ENCODE results near the gene MRPS31. TPM values are rescaled to one million over a fixed set of nuclear protein-coding genes. Genes with fewer than 3 reads are reported as not detected.

The MRPS31 gene
- total RNA-seq (10 to 100 TPM; 14.6 to 20.5 TPM), polyA plus RNA-seq (10 to 100 TPM; 12.9 to 18.1 TPM)
- long read RNA-seq, donor 1, transcript MRPS31-201 (7 exons, 1,462 nt) = major isoform, 16 of 20 reads
- long read RNA-seq, donor 1, partial matches to known transcripts = 2 of 20 reads
- long read RNA-seq, donor 1, other reads (novel, unspliced or antisense) = 2 of 20 reads
- long read RNA-seq, donor 2, transcript MRPS31-201 (7 exons, 1,462 nt) = major isoform, 6 of 16 reads
- long read RNA-seq, donor 2, partial matches to known transcripts = 4 of 16 reads
- long read RNA-seq, donor 2, other reads (novel, unspliced or antisense) = 5 of 16 reads

GRCh38 chr13:40770934-40771618, at the start of gene MRPS31:
MRPS31 (minus strand) TSS chr13:40771190; CDS start chr13:40771136, 54 bp downstream.
- H3K27me3 ChIP-seq (ENCODE audit: control insufficient read depth in 1 of 2, insufficient read depth in 2 of 2, low read length in 1 of 2) = no peaks in the 10 kb centered on the region
- H3K27ac ChIP-seq (ENCODE audit: low read depth in 1 of 2, low read length in 2 of 2) = peak within 1 kb of the TSS in 1 of 2 donors; percentile 49
- peak within 1 kb of the TSS; percentile 61 to 62 for H3K4me3 ChIP-seq (ENCODE audit: low read length in 2 of 2)
- ATAC-seq (ENCODE audit: low FRiP score) (peak; percentile 99), DNase-seq (peak; percentile 97 to 98)
- no peaks in the 10 kb centered on the region for H3K9me3 ChIP-seq (ENCODE audit: control insufficient read depth, low read length)
- intact Hi-C loops (cut with DNase I) = loop anchor here in 1 of 2 donors (5.0 to 10.0 kb wide), 2 partner anchors 151 to 1086 kb away; no protein-coding TSS in a partner anchor
- peaks cover 0 to 2% of the 10 kb centered on the region in 2 donors for H3K36me3 ChIP-seq (ENCODE audit: control insufficient read depth in 1 of 2, insufficient read depth in 2 of 2, low read length in 1 of 2)
- H3K4me1 ChIP-seq (ENCODE audit: control insufficient read depth in 1 of 2, insufficient read depth in 2 of 2, low read length in 2 of 2) = peaks cover 0 to 4% of the 10 kb centered on the region in 2 donors
- 0% methylated on average over 49 to 52 of the region's 52 CpGs for WGBS, 2 donors

- intact Hi-C loops (cut with DNase I) = no loop called here
- Histone ChIP-seq H3K9me3 (ENCODE audit: control insufficient read depth, low read length) (no peaks in the 10 kb centered on the region), H3K27me3 (ENCODE audit: control insufficient read depth in 1 of 2, insufficient read depth in 2 of 2, low read length in 1 of 2) (no peaks in the 10 kb centered on the region), H3K4me3 (ENCODE audit: low read length in 2 of 2) (no peak overlapping the region), H3K36me3 (ENCODE audit: control insufficient read depth in 1 of 2, insufficient read depth in 2 of 2, low read length in 1 of 2) (peaks cover 0 to 1% of the 10 kb centered on the region in 2 donors), H3K4me1 (ENCODE audit: control insufficient read depth in 1 of 2, insufficient read depth in 2 of 2, low read length in 2 of 2) (no peaks in the 10 kb centered on the region), H3K27ac (ENCODE audit: low read depth in 1 of 2, low read length in 2 of 2) (no peak overlapping the region)
- DNase-seq (no peak), ATAC-seq (ENCODE audit: low FRiP score) (no peak)
- WGBS, 2 donors = 88 to 90% methylated on average over 1 of the region's 1 CpG
These were observed 48.9 kb upstream of the MRPS31 start for GRCh38 chr13:40819797-40820315.

GRCh38 chr13:40818926-40819325, 47.9 kb upstream of the MRPS31 start:
- Histone ChIP-seq H3K4me1 (ENCODE audit: control insufficient read depth in 1 of 2, insufficient read depth in 2 of 2, low read length in 2 of 2) (no peaks in the 10 kb centered on the region), H3K27me3 (ENCODE audit: control insufficient read depth in 1 of 2, insufficient read depth in 2 of 2, low read length in 1 of 2) (no peaks in the 10 kb centered on the region), H3K36me3 (ENCODE audit: control insufficient read depth in 1 of 2, insufficient read depth in 2 of 2, low read length in 1 of 2) (peaks cover 0 to 1% of the 10 kb centered on the region in 2 donors), H3K4me3 (ENCODE audit: low read length in 2 of 2) (no peak overlapping the region), H3K9me3 (ENCODE audit: control insufficient read depth, low read length) (no peaks in the 10 kb centered on the region), H3K27ac (ENCODE audit: low read depth in 1 of 2, low read length in 2 of 2) (no peak overlapping the region)
- DNase-seq = no peak
- intact Hi-C loops (cut with DNase I) = no loop called here
- WGBS, 2 donors = 86 to 89% methylated on average over 5 of the region's 5 CpGs
- no peak for ATAC-seq (ENCODE audit: low FRiP score)

GRCh38 chr13:40814803-40815202, 43.8 kb upstream of the MRPS31 start:
- Histone ChIP-seq H3K4me1 (ENCODE audit: control insufficient read depth in 1 of 2, insufficient read depth in 2 of 2, low read length in 2 of 2) (no peaks in the 10 kb centered on the region), H3K9me3 (ENCODE audit: control insufficient read depth, low read length) (no peaks in the 10 kb centered on the region), H3K27ac (ENCODE audit: low read depth in 1 of 2, low read length in 2 of 2) (no peak overlapping the region), H3K27me3 (ENCODE audit: control insufficient read depth in 1 of 2, insufficient read depth in 2 of 2, low read length in 1 of 2) (no peaks in the 10 kb centered on the region), H3K4me3 (ENCODE audit: low read length in 2 of 2) (no peak overlapping the region), H3K36me3 (ENCODE audit: control insufficient read depth in 1 of 2, insufficient read depth in 2 of 2, low read length in 1 of 2) (peaks cover under 1 to 1% of the 10 kb centered on the region in 2 donors)
- ATAC-seq (ENCODE audit: low FRiP score) (no peak), DNase-seq (no peak)
- intact Hi-C loops (cut with DNase I) = no loop called here
- whole genome bisulfite sequencing, 2 donors = 97% methylated on average over 2 of the region's 2 CpGs

GRCh38 chr13:40813667-40814454, 42.9 kb upstream of the MRPS31 start:
- no peaks in the 10 kb centered on the region for H3K9me3 ChIP-seq (ENCODE audit: control insufficient read depth, low read length)
- H3K4me1 ChIP-seq (ENCODE audit: control insufficient read depth in 1 of 2, insufficient read depth in 2 of 2, low read length in 2 of 2) = no peaks in the 10 kb centered on the region
- no peak for DNase-seq
- H3K27me3 ChIP-seq (ENCODE audit: control insufficient read depth in 1 of 2, insufficient read depth in 2 of 2, low read length in 1 of 2) = no peaks in the 10 kb centered on the region
- H3K27ac ChIP-seq (ENCODE audit: low read depth in 1 of 2, low read length in 2 of 2) = no peak overlapping the region
- 77 to 83% methylated on average over 7 of the region's 7 CpGs for WGBS, 2 donors
- peak; percentile 41 for ATAC-seq (ENCODE audit: low FRiP score)
- H3K4me3 ChIP-seq (ENCODE audit: low read length in 2 of 2) = no peak overlapping the region
- H3K36me3 ChIP-seq (ENCODE audit: control insufficient read depth in 1 of 2, insufficient read depth in 2 of 2, low read length in 1 of 2) = peaks cover 3 to 6% of the 10 kb centered on the region in 2 donors
- intact Hi-C loops (cut with DNase I) = no loop called here

- Histone ChIP-seq H3K36me3 (ENCODE audit: control insufficient read depth in 1 of 2, insufficient read depth in 2 of 2, low read length in 1 of 2) (peaks cover 3 to 6% of the 10 kb centered on the region in 2 donors), H3K27ac (ENCODE audit: low read depth in 1 of 2, low read length in 2 of 2) (no peak overlapping the region), H3K27me3 (ENCODE audit: control insufficient read depth in 1 of 2, insufficient read depth in 2 of 2, low read length in 1 of 2) (no peaks in the 10 kb centered on the region), H3K4me1 (ENCODE audit: control insufficient read depth in 1 of 2, insufficient read depth in 2 of 2, low read length in 2 of 2) (no peaks in the 10 kb centered on the region), H3K4me3 (ENCODE audit: low read length in 2 of 2) (no peak overlapping the region), H3K9me3 (ENCODE audit: control insufficient read depth, low read length) (no peaks in the 10 kb centered on the region)
- 98 to 100% methylated on average over 6 of the region's 6 CpGs for WGBS, 2 donors
- DNase-seq (no peak), ATAC-seq (ENCODE audit: low FRiP score) (peak; percentile 19)
- intact Hi-C loops (cut with DNase I) = no loop called here
These were observed 41.9 kb upstream of the MRPS31 start for GRCh38 chr13:40812724-40813445.

- Histone ChIP-seq H3K4me3 (ENCODE audit: low read length in 2 of 2) (no peak overlapping the region), H3K4me1 (ENCODE audit: control insufficient read depth in 1 of 2, insufficient read depth in 2 of 2, low read length in 2 of 2) (no peaks in the 10 kb centered on the region), H3K9me3 (ENCODE audit: control insufficient read depth, low read length) (no peaks in the 10 kb centered on the region), H3K36me3 (ENCODE audit: control insufficient read depth in 1 of 2, insufficient read depth in 2 of 2, low read length in 1 of 2) (peaks cover 6% of the 10 kb centered on the region in 2 donors), H3K27ac (ENCODE audit: low read depth in 1 of 2, low read length in 2 of 2) (no peak overlapping the region), H3K27me3 (ENCODE audit: control insufficient read depth in 1 of 2, insufficient read depth in 2 of 2, low read length in 1 of 2) (no peaks in the 10 kb centered on the region)
- 75% methylated on average over 4 of the region's 4 CpGs for WGBS, 2 donors
- ATAC-seq (ENCODE audit: low FRiP score) = no peak
- intact Hi-C loops (cut with DNase I) = no loop called here
- no peak for DNase-seq
These were observed 41.1 kb upstream of the MRPS31 start for GRCh38 chr13:40812102-40812501.

- no peak for ATAC-seq (ENCODE audit: low FRiP score)
These were observed 38.5 kb upstream of the MRPS31 start for GRCh38 chr13:40809471-40809870.

More at GRCh38 chr13:40809471-40809870, 38.5 kb upstream of the MRPS31 start:
- intact Hi-C loops (cut with DNase I) = no loop called here
- no peaks in the 10 kb centered on the region for H3K4me1 ChIP-seq (ENCODE audit: control insufficient read depth in 1 of 2, insufficient read depth in 2 of 2, low read length in 2 of 2)
- H3K27me3 ChIP-seq (ENCODE audit: control insufficient read depth in 1 of 2, insufficient read depth in 2 of 2, low read length in 1 of 2) = no peaks in the 10 kb centered on the region
- H3K36me3 ChIP-seq (ENCODE audit: control insufficient read depth in 1 of 2, insufficient read depth in 2 of 2, low read length in 1 of 2) = peaks cover 6 to 7% of the 10 kb centered on the region in 2 donors
- no peak overlapping the region for H3K27ac ChIP-seq (ENCODE audit: low read depth in 1 of 2, low read length in 2 of 2)
- DNase-seq = no peak
- no peaks in the 10 kb centered on the region for H3K9me3 ChIP-seq (ENCODE audit: control insufficient read depth, low read length)
- 94 to 95% methylated on average over 5 of the region's 5 CpGs for WGBS, 2 donors
- no peak overlapping the region for H3K4me3 ChIP-seq (ENCODE audit: low read length in 2 of 2)

Measured in aorta (tissue), 5 donors.